KOPT-K1 (cell line): ENCODE results near the gene DYNLT4.

Experiments used
- H3K27ac ChIP-seq: fragments of 200-600 bp; sonication (generic); 2 replicates; pipeline ENCODE4 v1.5.1; 2016; ENCODE audit warnings: antibody characterized with exemption, mild to moderate bottlenecking, low read depth, low read length; ENCODE audit not compliant: poor library complexity, severe bottlenecking
- H3K36me3 ChIP-seq: fragments of 200-600 bp; sonication (generic); 2 replicates; pipeline ENCODE4 v1.5.1; 2017; ENCODE audit warnings: antibody characterized with exemption, mild to moderate bottlenecking, low read length, moderate library complexity; ENCODE audit not compliant: insufficient read depth
- H3K9me3 ChIP-seq: fragments of 200-600 bp; sonication (generic); 2 replicates; pipeline ENCODE4 v1.5.1; 2017; ENCODE audit warnings: antibody characterized with exemption, low read length, mild to moderate bottlenecking; ENCODE audit not compliant: insufficient read depth, poor library complexity, severe bottlenecking

DYNLT4 gene

DNA sequence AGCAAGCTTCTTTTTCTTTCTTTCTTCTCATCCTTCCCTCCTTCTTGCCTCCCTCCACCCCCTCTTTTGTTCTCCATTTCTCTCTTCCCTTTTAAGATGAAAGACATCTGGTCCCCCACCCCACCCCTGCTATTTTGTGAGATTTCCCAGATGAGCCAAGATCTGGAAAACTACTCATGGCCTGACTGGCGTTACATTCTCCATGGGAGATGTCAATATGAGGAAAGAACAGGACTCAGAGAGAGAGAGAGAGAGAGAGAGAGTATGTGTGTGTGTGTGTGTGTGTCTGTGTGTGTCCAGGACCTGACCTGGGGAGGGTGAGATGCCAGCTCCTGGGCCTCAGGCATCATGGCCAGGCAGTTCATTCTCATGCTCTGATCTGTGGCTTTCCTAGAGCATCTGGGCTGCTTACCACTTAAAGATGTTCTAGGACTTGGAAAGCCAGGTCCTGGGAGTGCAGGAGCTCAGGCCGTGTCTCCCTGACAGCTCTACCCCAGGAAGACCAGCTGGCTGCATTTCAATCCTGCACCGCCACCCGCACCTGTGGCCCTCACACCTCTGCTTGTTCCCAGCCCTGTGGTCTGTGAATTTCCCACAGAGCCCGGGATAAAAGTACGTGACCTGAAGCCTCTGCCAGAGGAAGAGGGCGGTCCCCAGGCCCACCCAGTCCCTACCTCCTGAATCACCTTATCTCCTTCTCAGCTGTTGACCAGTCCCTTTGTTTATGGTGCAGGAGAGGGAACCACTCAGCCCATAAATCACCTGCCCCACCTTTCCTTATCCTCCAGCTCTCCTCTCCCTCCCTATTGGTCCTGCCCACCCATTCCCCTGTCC lies 16.0 kb downstream of the DYNLT4 start:
- Histone ChIP-seq H3K36me3 (no peaks in the 10 kb centered on the region), H3K9me3 (no peaks in the 10 kb centered on the region), H3K27ac (no peak overlapping the region)

GRCh38 chr1:44788120-44788860 lies 18.9 kb downstream of the DYNLT4 start, which contains the start of gene BEST4:
TSS of gene BEST4 (minus strand) at chr1:44788170. CDS start at chr1:44787705, 465 bp downstream.
- no peaks in the 10 kb centered on the region for H3K9me3 ChIP-seq
- H3K27ac ChIP-seq = no peak within 1 kb of the TSS
- 0 out of 2 replicates have a peak, but pooled peaks cover under 1% of the 10 kb centered on the region for H3K36me3 ChIP-seq

DNA sequence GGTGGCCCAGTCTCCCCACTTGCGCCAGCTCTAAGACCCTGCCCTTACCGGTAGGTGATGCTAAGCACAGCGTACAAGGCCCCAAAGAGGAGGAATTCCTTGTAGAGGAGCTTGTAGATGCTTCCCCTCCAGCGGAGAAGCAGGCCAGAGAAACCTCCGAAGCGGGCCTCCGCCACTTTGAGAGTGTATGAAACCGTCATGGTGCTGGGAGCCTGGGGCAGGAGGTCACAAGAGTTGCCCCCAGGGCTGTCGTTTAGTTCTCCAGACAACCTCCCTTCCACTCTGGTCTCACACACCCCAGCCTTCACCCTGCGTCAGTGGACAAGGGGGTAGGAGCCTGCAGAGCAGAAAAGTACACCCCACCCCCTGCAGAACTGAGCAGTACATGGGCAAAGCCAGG lies 19.6 kb downstream of the DYNLT4 start:
- Histone ChIP-seq H3K27ac (no peak overlapping the region), H3K9me3 (no peaks in the 10 kb centered on the region)

GRCh38 chr1:44786841-44787426 lies 20.2 kb downstream of the DYNLT4 start:
- Histone ChIP-seq H3K27ac (no peak overlapping the region), H3K9me3 (no peaks in the 10 kb centered on the region), H3K36me3 (peaks cover 12% of the 10 kb centered on the region)

More for the DNA sequence above, 19.6 kb downstream of the DYNLT4 start:
- H3K36me3 ChIP-seq = peaks cover 8% of the 10 kb centered on the region; the same call in 1 of the 2 replicates

GRCh38 chr1:44786138-44786840 lies 20.9 kb downstream of the DYNLT4 start:
- H3K36me3 ChIP-seq = peaks cover 18% of the 10 kb centered on the region
- H3K27ac ChIP-seq = no peak overlapping the region
- no peaks in the 10 kb centered on the region for H3K9me3 ChIP-seq

- Histone ChIP-seq H3K27ac (no peak overlapping the region), H3K9me3 (no peaks in the 10 kb centered on the region), H3K36me3 (peaks cover 25% of the 10 kb centered on the region)
These were observed 21.5 kb downstream of the DYNLT4 start for GRCh38 chr1:44785501-44786137.

GRCh38 chr1:44785029-44785380 lies 22.1 kb downstream of the DYNLT4 start:
- no peak overlapping the region for H3K27ac ChIP-seq
- H3K9me3 ChIP-seq = no peaks in the 10 kb centered on the region
- H3K36me3 ChIP-seq = peaks cover 31% of the 10 kb centered on the region

DNA sequence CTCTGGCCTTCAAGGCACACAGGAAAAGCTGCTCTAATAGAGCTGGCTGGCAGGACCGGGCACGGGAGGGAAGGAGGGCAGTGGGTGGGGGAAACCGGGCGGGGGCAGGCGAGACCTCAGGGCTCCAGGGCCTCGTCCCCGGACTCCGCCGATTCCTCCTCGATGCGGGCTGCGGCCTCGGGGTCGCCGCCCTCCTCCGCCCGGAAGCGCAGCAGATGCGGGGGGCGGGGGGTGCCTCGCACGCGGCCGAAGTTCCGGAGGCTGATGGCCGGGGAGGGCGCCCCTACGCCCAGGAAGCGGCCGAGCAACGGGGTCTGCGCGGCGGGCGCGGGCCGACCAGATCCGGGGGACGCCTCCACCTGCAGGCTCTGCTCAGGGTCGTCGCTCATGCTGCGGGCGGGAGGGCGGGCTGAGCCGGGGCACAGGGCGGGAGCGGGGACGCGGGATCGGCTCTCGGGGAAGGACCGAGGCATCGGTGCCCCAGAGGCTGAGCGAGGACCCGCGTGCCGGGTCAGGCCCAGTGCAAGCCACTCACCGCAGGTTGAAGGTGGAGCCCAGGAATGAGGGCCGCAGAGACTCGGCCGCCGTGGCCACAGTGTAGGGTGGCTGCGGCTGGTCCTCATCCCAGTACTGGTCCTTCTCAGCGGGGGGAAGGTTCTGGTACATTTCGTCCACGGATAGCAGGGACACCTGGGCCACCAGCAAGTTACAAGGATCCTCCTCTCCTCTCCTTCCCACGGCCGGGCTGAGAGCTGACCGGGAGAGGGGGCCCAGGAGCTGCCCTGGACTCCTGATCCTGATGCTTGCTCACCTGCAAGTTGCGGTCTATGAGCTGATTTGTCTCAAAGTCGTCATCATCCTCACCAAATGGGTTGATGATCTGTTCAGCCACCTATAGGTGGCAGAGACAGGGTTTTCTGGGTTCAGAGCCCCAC lies 22.8 kb downstream of the DYNLT4 start:
- H3K27ac ChIP-seq = no peak overlapping the region
- H3K36me3 ChIP-seq = peaks cover 38% of the 10 kb centered on the region
- no peaks in the 10 kb centered on the region for H3K9me3 ChIP-seq

DNA sequence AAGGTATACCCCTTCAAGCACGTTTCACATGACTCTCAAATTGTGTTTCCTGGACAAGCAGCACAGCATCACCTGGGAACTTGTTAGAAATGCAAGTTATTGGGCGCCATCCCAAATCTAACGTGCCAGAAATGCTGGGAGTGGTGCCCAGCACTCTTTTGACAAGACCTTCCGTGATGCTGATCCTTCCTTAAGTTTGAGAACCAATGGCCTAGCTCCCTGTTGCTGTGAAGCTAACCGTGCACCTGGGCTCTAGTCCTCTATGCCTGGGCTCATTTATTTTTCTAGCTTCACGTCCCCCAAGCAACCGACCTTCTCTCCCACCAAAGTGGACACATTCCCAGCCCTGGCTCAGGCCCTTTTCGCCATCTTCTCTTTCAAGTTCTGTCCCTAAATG lies 23.5 kb downstream of the DYNLT4 start:
- no peak overlapping the region for H3K27ac ChIP-seq
- H3K9me3 ChIP-seq = no peaks in the 10 kb centered on the region
- H3K36me3 ChIP-seq = peaks cover 44% of the 10 kb centered on the region

DNA sequence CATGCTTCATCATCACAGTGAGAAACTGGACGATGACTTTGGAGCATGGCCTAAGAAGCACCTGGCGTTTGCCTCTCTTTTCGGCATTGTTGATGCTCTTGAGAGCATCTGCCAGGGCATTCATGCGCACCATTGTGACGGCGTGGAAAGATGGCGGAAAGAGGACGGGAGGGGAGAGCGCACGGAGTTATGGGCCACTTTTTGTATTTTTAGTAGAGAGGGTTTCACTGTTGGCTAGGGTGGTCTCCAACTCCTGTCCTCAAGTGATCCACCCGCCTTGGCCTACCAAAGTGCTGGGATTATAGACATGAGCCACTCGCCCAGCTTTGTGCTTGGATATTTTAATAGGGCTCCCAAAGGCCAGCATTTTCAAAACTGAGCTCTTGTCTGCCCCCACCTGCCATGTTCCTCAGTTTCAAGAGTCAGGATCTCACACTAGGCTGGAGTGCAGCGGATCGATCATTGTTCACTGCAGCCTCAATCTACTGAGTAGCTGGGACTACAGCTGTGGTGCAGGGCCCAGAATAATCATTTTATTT lies 26.5 kb downstream of the DYNLT4 start:
- Histone ChIP-seq H3K36me3 (peaks cover 69% of the 10 kb centered on the region), H3K27ac (no peak overlapping the region)

DNA sequence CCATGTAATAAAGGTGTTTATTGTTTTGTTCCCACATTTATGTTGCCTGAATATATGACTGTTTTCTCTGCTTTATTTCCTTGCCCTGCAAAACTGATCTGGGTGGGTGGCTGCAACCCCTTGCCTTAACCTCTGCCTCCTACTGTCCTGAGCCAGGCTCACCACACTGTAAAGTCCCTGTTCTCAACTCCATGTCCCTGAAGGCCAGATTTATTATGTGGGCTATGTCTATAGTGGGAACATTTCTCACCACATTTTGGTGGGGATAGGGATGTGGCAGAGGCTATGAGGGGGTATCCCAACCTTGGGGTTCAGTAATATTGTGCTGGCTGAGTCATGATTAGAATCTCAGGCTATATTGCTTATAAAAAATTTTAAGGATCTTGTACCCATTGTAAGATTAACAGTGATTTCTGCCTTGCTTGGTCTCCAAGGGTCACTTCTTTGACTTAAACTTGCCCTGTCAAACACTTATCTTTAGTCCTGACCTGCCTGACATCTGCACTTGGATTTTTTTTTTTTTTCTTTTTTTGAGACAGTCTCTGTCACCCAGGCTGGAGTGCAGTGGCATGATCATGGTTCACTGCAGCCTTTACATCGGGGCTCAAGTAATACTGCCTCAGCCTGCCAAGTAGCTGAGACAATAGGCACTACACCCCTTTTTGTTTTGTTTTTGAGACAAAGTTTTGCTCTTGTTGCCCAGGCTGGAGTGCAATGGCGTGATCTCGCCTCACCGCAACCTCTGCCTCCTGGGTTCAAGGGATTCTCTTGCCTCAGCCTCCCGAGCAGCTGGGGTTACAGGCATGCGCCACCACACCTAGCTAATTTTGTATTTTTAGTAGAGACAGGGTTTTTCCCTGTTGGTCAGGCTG lies 28.2 kb downstream of the DYNLT4 start:
- peaks cover 69% of the 10 kb centered on the region for H3K36me3 ChIP-seq
- no peak overlapping the region for H3K27ac ChIP-seq
- no peaks in the 10 kb centered on the region for H3K9me3 ChIP-seq

More for the DNA sequence above, 26.5 kb downstream of the DYNLT4 start:
- H3K9me3 ChIP-seq = no peaks in the 10 kb centered on the region

DNA sequence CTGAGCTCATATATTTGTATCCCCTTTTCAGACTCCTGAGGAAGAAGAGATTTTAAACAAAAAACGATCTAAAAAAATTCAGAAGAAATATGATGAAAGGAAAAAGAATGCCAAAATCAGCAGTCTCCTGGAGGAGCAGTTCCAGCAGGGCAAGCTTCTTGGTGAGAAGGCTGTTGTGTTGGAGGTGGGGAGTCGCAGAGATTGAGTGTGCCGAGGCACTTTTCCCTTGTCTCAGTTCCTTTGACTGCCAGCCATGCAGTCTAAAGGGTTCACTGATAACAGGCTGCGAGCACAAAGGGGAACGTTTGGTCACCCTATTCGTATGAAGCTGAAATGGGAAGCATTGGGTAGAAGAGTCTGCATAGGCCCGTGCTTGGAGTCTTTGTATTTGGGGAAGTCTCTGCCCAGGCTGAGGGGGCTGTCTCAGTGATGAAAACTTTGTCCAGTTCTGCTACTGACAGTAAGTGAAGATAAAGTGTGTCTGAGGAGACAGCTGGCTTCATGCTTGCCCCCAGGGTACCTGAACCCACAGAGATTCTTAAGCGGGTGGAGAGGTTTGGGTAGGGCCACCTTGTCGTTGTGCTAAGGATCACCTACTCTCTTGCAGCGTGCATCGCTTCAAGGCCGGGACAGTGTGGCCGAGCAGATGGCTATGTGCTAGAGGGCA lies 29.0 kb downstream of the DYNLT4 start:
- Histone ChIP-seq H3K36me3 (peaks cover 67% of the 10 kb centered on the region), H3K27ac (no peak overlapping the region), H3K9me3 (no peaks in the 10 kb centered on the region)
